Activated naive CD8-positive, alpha-beta T cell treated with anti-CD3 and anti-CD28 coated beads, Interleukin-2, amount 50 U/mL, for 24 hours (primary cell): ENCODE data around the gene SLFN13.
"Not testable (repeated sequence)": the region's sequence is repeated elsewhere in the genome, so short reads cannot be mapped to it uniquely, and the experiment has no call there.

ENCODE experiments used
- ATAC-seq: fragments of 150-1000 bp; cut with Tn5 transposase; one replicate; pipeline ENCODE4 v1.10.0; 2021
- DNase-seq: peaks from one replicate; pipeline ENCODE4 v3.0.0; 2021
- H3K27ac Mint-ChIP-seq: one replicate; pipeline ENCODE4 v1.8.0; 2021; ENCODE audit warnings: mild to moderate bottlenecking, mixed read lengths
- H3K27me3 Mint-ChIP-seq: one replicate; pipeline ENCODE4 v1.8.0; 2021; ENCODE audit warnings: mixed read lengths
- H3K36me3 Mint-ChIP-seq: one replicate; pipeline ENCODE4 v1.8.0; 2021; ENCODE audit warnings: low read depth, mixed read lengths
- H3K4me1 Mint-ChIP-seq: one replicate; pipeline ENCODE4 v1.8.0; 2021; ENCODE audit warnings: mixed read lengths
- H3K4me3 Mint-ChIP-seq: one replicate; pipeline ENCODE4 v1.8.0; 2021; ENCODE audit warnings: mild to moderate bottlenecking, moderate library complexity, mixed read lengths
- H3K9me3 Mint-ChIP-seq: one replicate; pipeline ENCODE4 v1.8.0; 2021; ENCODE audit warnings: mixed read lengths

SLFN13 gene

GRCh38 chr17:35448214-35448898, at the start of gene SLFN13:
SLFN13 (minus strand) TSS chr17:35448766; CDS start chr17:35445680, 3,086 bp downstream.
- no peaks in the 10 kb centered on the region for H3K27me3 Mint-ChIP-seq
- H3K9me3 Mint-ChIP-seq, result no peaks in the 10 kb centered on the region
- peaks cover 3% of the 10 kb centered on the region for H3K36me3 Mint-ChIP-seq
- peak; percentile 94 for DNase-seq
- ATAC-seq, result peak; percentile 98
- peak within 1 kb of the TSS; percentile 75 for H3K27ac Mint-ChIP-seq
- H3K4me1 Mint-ChIP-seq, result peaks cover 24% of the 10 kb centered on the region
- peak within 1 kb of the TSS; percentile 71 for H3K4me3 Mint-ChIP-seq

GRCh38 chr17:35496451-35497290, 48.1 kb upstream of the SLFN13 start:
- H3K27me3 Mint-ChIP-seq, result peaks cover 2% of the 10 kb centered on the region
- H3K36me3 Mint-ChIP-seq, result peaks cover 35% of the 10 kb centered on the region
- H3K4me3 Mint-ChIP-seq, result no peak overlapping the region
- no peak overlapping the region for H3K27ac Mint-ChIP-seq
- H3K9me3 Mint-ChIP-seq, result no peaks in the 10 kb centered on the region
- ATAC-seq (no peak), DNase-seq (no peak)
- H3K4me1 Mint-ChIP-seq, result peaks cover 64% of the 10 kb centered on the region

- Mint-ChIP-seq H3K27ac (no peak overlapping the region), H3K27me3 (peaks cover 2% of the 10 kb centered on the region), H3K4me3 (no peak overlapping the region), H3K36me3 (peaks cover 49% of the 10 kb centered on the region), H3K4me1 (peaks cover 49% of the 10 kb centered on the region), H3K9me3 (peaks cover 4% of the 10 kb centered on the region)
- ATAC-seq (no peak), DNase-seq (no peak)
These were observed 44.5 kb upstream of the SLFN13 start for GRCh38 chr17:35493040-35493439.

- no peak overlapping the region for H3K4me3 Mint-ChIP-seq
- H3K36me3 Mint-ChIP-seq, result peaks cover 51% of the 10 kb centered on the region
- H3K9me3 Mint-ChIP-seq, result peaks cover 4% of the 10 kb centered on the region
- no peak for DNase-seq
- H3K27me3 Mint-ChIP-seq, result no peaks in the 10 kb centered on the region
- H3K27ac Mint-ChIP-seq, result no peak overlapping the region
- no peak for ATAC-seq
- H3K4me1 Mint-ChIP-seq, result peaks cover 54% of the 10 kb centered on the region
These were observed 42.9 kb upstream of the SLFN13 start for GRCh38 chr17:35491417-35491816.

GRCh38 chr17:35489944-35490343, 41.4 kb upstream of the SLFN13 start:
- no peak overlapping the region for H3K4me3 Mint-ChIP-seq
- H3K36me3 Mint-ChIP-seq, result peaks cover 65% of the 10 kb centered on the region
- H3K9me3 Mint-ChIP-seq, result peaks cover 14% of the 10 kb centered on the region
- peaks cover 62% of the 10 kb centered on the region for H3K4me1 Mint-ChIP-seq
- no peak overlapping the region for H3K27ac Mint-ChIP-seq
- no peaks in the 10 kb centered on the region for H3K27me3 Mint-ChIP-seq
- DNase-seq (no peak), ATAC-seq (no peak)

GRCh38 chr17:35488991-35489390, 40.4 kb upstream of the SLFN13 start:
- no peak overlapping the region for H3K27ac Mint-ChIP-seq
- peaks cover 59% of the 10 kb centered on the region for H3K4me1 Mint-ChIP-seq
- DNase-seq (no peak), ATAC-seq (no peak)
- peaks cover 15% of the 10 kb centered on the region for H3K9me3 Mint-ChIP-seq
- H3K36me3 Mint-ChIP-seq, result peaks cover 72% of the 10 kb centered on the region
- H3K4me3 Mint-ChIP-seq, result peak overlapping the region; percentile 5
- no peaks in the 10 kb centered on the region for H3K27me3 Mint-ChIP-seq

GRCh38 chr17:35486920-35487732, 38.6 kb upstream of the SLFN13 start:
- Mint-ChIP-seq H3K27ac (peak overlapping the region; percentile 94), H3K36me3 (peaks cover 74% of the 10 kb centered on the region), H3K9me3 (peaks cover 24% of the 10 kb centered on the region), H3K4me3 (peak overlapping the region; percentile 86), H3K27me3 (no peaks in the 10 kb centered on the region), H3K4me1 (peaks cover 44% of the 10 kb centered on the region)
- ATAC-seq, result peak; percentile 80
- peak; percentile 88 for DNase-seq

- no peak overlapping the region for H3K4me3 Mint-ChIP-seq
- no peaks in the 10 kb centered on the region for H3K27me3 Mint-ChIP-seq
- no peak for ATAC-seq
- H3K27ac Mint-ChIP-seq, result no peak overlapping the region
- H3K4me1 Mint-ChIP-seq, result peaks cover 5% of the 10 kb centered on the region
- no peak for DNase-seq
- H3K9me3 Mint-ChIP-seq, result peaks cover 30% of the 10 kb centered on the region
- H3K36me3 Mint-ChIP-seq, result peaks cover 75% of the 10 kb centered on the region
These were observed 30.7 kb upstream of the SLFN13 start for GRCh38 chr17:35479271-35479670.

- ATAC-seq (no peak), DNase-seq (no peak)
- Mint-ChIP-seq H3K4me1 (peaks cover 3% of the 10 kb centered on the region), H3K9me3 (peaks cover 30% of the 10 kb centered on the region), H3K36me3 (peaks cover 78% of the 10 kb centered on the region), H3K4me3 (no peak overlapping the region), H3K27ac (no peak overlapping the region), H3K27me3 (no peaks in the 10 kb centered on the region)
These were observed 28.7 kb upstream of the SLFN13 start for GRCh38 chr17:35477248-35477647.

- Mint-ChIP-seq H3K27me3 (no peaks in the 10 kb centered on the region), H3K4me3 (no peak overlapping the region), H3K9me3 (peaks cover 35% of the 10 kb centered on the region), H3K36me3 (peaks cover 78% of the 10 kb centered on the region), H3K27ac (no peak overlapping the region), H3K4me1 (peaks cover 6% of the 10 kb centered on the region)
- DNase-seq (no peak), ATAC-seq (no peak)
These were observed 27.8 kb upstream of the SLFN13 start for GRCh38 chr17:35476283-35476820.

GRCh38 chr17:35468475-35468874, 19.9 kb upstream of the SLFN13 start:
- peaks cover 23% of the 10 kb centered on the region for H3K4me1 Mint-ChIP-seq
- no peak for DNase-seq
- H3K9me3 Mint-ChIP-seq, result peaks cover 19% of the 10 kb centered on the region
- ATAC-seq, result no peak
- no peak overlapping the region for H3K4me3 Mint-ChIP-seq
- H3K27ac Mint-ChIP-seq, result no peak overlapping the region
- H3K27me3 Mint-ChIP-seq, result no peaks in the 10 kb centered on the region
- peaks cover 30% of the 10 kb centered on the region for H3K36me3 Mint-ChIP-seq

- no peak overlapping the region for H3K4me3 Mint-ChIP-seq
- H3K4me1 Mint-ChIP-seq, result peaks cover 26% of the 10 kb centered on the region
- DNase-seq, result no peak
- peaks cover 14% of the 10 kb centered on the region for H3K9me3 Mint-ChIP-seq
- no peak overlapping the region for H3K27ac Mint-ChIP-seq
- H3K36me3 Mint-ChIP-seq, result peaks cover 23% of the 10 kb centered on the region
- no peaks in the 10 kb centered on the region for H3K27me3 Mint-ChIP-seq
- ATAC-seq, result no peak
These were observed 19.3 kb upstream of the SLFN13 start for GRCh38 chr17:35467824-35468223.

GRCh38 chr17:35460354-35460851, 11.8 kb upstream of the SLFN13 start:
- peaks cover 19% of the 10 kb centered on the region for H3K4me1 Mint-ChIP-seq
- ATAC-seq, result peak; percentile 88

GRCh38 chr17:35454035-35454434, 5.5 kb upstream of the SLFN13 start:
- H3K4me1 Mint-ChIP-seq, H3K27ac Mint-ChIP-seq, H3K9me3 Mint-ChIP-seq, ATAC-seq, DNase-seq, H3K4me3 Mint-ChIP-seq, H3K36me3 Mint-ChIP-seq, H3K27me3 Mint-ChIP-seq: not testable (repeated sequence)

More at GRCh38 chr17:35460354-35460851, 11.8 kb upstream of the SLFN13 start:
- H3K36me3 Mint-ChIP-seq, result peaks cover 12% of the 10 kb centered on the region
- peaks cover 11% of the 10 kb centered on the region for H3K9me3 Mint-ChIP-seq
- H3K27me3 Mint-ChIP-seq, result no peaks in the 10 kb centered on the region
- H3K4me3 Mint-ChIP-seq, result peak overlapping the region; percentile 69
- DNase-seq, result peak; percentile 59
- peak overlapping the region; percentile 65 for H3K27ac Mint-ChIP-seq
